CD14-positive monocyte (primary cell): ENCODE measurements around the gene ELF1. TPM values are rescaled to one million over a fixed set of nuclear protein-coding genes. Genes with fewer than 3 reads are reported as not detected.

Source experiments
- DNase-seq, 3 donors: peaks; one replicate each; pipeline ENCODE4 v3.0.0-alpha.2; 2011 to 2022
- H2AFZ ChIP-seq: 2 replicates; pipeline ENCODE4 v1.6.0; 2012; ENCODE audit warnings: mild to moderate bottlenecking, low read depth, low read length, inconsistent platforms; ENCODE audit not compliant: insufficient read depth, poor library complexity, severe bottlenecking
- H3K27ac ChIP-seq, 2 donors: 1 replicate in 1 of 2; 2 replicates in 1 of 2; pipeline ENCODE4 v1.5.1; 2012 to 2013; ENCODE audit warnings: low read length in 2 of 2, control low read depth in 1 of 2, inconsistent platforms in 1 of 2, low read depth in 1 of 2, mild to moderate bottlenecking in 1 of 2
- H3K27me3 ChIP-seq, 2 donors: one replicate each; pipeline versions ENCODE4 v1.6.0 to v1.6.1; 2011 to 2013; ENCODE audit warnings: low read length in 2 of 2; ENCODE audit not compliant: control insufficient read depth in 2 of 2, insufficient read depth in 2 of 2
- H3K36me3 ChIP-seq, 2 donors: replicated peaks in 1 of 2; 1 replicate in 1 of 2; 2 replicates in 1 of 2; pipeline versions ENCODE4 v1.5.1 to v1.6.1; 2012 to 2013; ENCODE audit warnings: low read length in 2 of 2, control low read depth in 1 of 2, inconsistent platforms in 1 of 2, mild to moderate bottlenecking in 1 of 2; ENCODE audit not compliant: insufficient read depth in 2 of 2, control insufficient read depth in 1 of 2
- H3K4me1 ChIP-seq, 2 donors: 1 replicate in 1 of 2; 2 replicates in 1 of 2; pipeline versions ENCODE4 v1.5.1 to v1.6.1; 2012 to 2013; ENCODE audit warnings: low read length in 2 of 2, control low read depth in 1 of 2, inconsistent platforms in 1 of 2, mild to moderate bottlenecking in 1 of 2, moderate library complexity in 1 of 2; ENCODE audit not compliant: insufficient read depth in 2 of 2, control insufficient read depth in 1 of 2
- H3K4me2 ChIP-seq: replicated peaks from 2 replicates; pipeline ENCODE3; 2012; ENCODE audit warnings: low read length, moderate library complexity, mild to moderate bottlenecking; ENCODE audit not compliant: poor library complexity, severe bottlenecking; ENCODE audit errors: extremely low read depth
- H3K4me3 ChIP-seq, 3 experiments: fragments of 200-600 bp in 1 of 3; sonication (generic) in 1 of 3; replicated peaks in 1 of 3; 1 replicate in 2 of 3; 2 replicates in 1 of 3; pipeline ENCODE4 v1.5.1; 2011 to 2013; ENCODE audit warnings: low read length in 3 of 3, mild to moderate bottlenecking in 3 of 3, control low read depth in 2 of 3, low read depth in 2 of 3, inconsistent platforms in 1 of 3, moderate library complexity in 1 of 3
- H3K79me2 ChIP-seq: 2 replicates; pipeline ENCODE4 v1.6.0; 2012; ENCODE audit warnings: mild to moderate bottlenecking, control low read depth, inconsistent platforms, low read length, moderate library complexity; ENCODE audit not compliant: insufficient read depth
- H3K9ac ChIP-seq: 2 replicates; pipeline ENCODE4 v1.6.0; 2017; ENCODE audit warnings: low read length, mild to moderate bottlenecking; ENCODE audit not compliant: insufficient read depth, poor library complexity, severe bottlenecking
- H3K9me3 ChIP-seq, 2 donors: replicated peaks in 1 of 2; 1 replicate in 1 of 2; 2 replicates in 1 of 2; pipeline versions ENCODE4 v1.5.1 to v1.6.1; 2012 to 2013; ENCODE audit warnings: low read length in 2 of 2, control low read depth in 1 of 2; ENCODE audit not compliant: control insufficient read depth in 1 of 2, insufficient read depth in 1 of 2
- H4K20me1 ChIP-seq: 2 replicates; pipeline ENCODE4 v1.6.0; 2012; ENCODE audit warnings: mild to moderate bottlenecking, low read length, control low read depth, moderate library complexity; ENCODE audit not compliant: insufficient read depth
- H3K27ac Mint-ChIP-seq, 7 donors: one replicate each; pipeline ENCODE4 v1.8.0; 2020; ENCODE audit warnings: mild to moderate bottlenecking in 7 of 7, mixed read lengths in 7 of 7, moderate library complexity in 6 of 7, inconsistent platforms in 2 of 7
- H3K27me3 Mint-ChIP-seq, 3 donors: one replicate each; pipeline ENCODE4 v1.8.0; 2021 to 2022; ENCODE audit warnings: low read depth in 3 of 3, mild to moderate bottlenecking in 3 of 3, mixed read lengths in 3 of 3, moderate library complexity in 3 of 3, inconsistent platforms in 1 of 3
- H3K36me3 Mint-ChIP-seq, 2 donors: one replicate each; pipeline ENCODE4 v1.8.0; 2020; ENCODE audit warnings: mixed read lengths in 2 of 2, inconsistent platforms in 1 of 2, mild to moderate bottlenecking in 1 of 2
- H3K4me1 Mint-ChIP-seq: one replicate; pipeline ENCODE4 v1.8.0; 2020; ENCODE audit warnings: mild to moderate bottlenecking, mixed read lengths
- H3K4me3 Mint-ChIP-seq, 2 donors: one replicate each; pipeline ENCODE4 v1.8.0; 2020; ENCODE audit warnings: mild to moderate bottlenecking in 2 of 2, mixed read lengths in 2 of 2, moderate library complexity in 1 of 2
- H3K9me3 Mint-ChIP-seq, 7 donors: one replicate each; pipeline ENCODE4 v1.8.0; 2020 to 2022; ENCODE audit warnings: mixed read lengths in 7 of 7, mild to moderate bottlenecking in 6 of 7, moderate library complexity in 6 of 7, inconsistent platforms in 2 of 7
- WGBS: methylation state at CpG from one replicate; pipeline ENCODE4 v1.1.5; 2013; ENCODE audit warnings: missing lambda C conversion rate; ENCODE audit not compliant: insufficient coverage; 5-methylcytosine and 5-hydroxymethylcytosine counted together
- intact Hi-C, 2 donors: fragments of 100-400 bp; cut with micrococcal nuclease; formaldehyde crosslinking; loops; one replicate each; pipeline versions ENCODE4 v1.15.0 to v1.15.1; 2023
- polyA plus RNA-seq, 3 donors: library from polyadenylated mRNA; depleted of rRNA in 1 of 3; unstranded in 2 of 3; stranded (reverse) in 1 of 3; fragments of 300-500 nt in 2 of 3; fragments of >200 nt in 1 of 3; fragmentation: Illumina TruSeq in 2 of 3; gene quantifications; 1 replicate in 2 of 3; 2 replicates in 1 of 3; pipeline ENCODE4 v1.2.3, GENCODE V29; 2012 to 2021
- TF ChIP-seq, protein P1 (sequence below): fragments of 200-600 bp; IDR thresholded peaks from one replicate; pipeline ENCODE4 v1.8.0; 2022; ENCODE audit warnings: antibody characterized with exemption, mild to moderate bottlenecking

ELF1 gene
- polyA plus RNA-seq, 3 donors: 63.1 to 83.3 (median 83.3) TPM

DNA sequence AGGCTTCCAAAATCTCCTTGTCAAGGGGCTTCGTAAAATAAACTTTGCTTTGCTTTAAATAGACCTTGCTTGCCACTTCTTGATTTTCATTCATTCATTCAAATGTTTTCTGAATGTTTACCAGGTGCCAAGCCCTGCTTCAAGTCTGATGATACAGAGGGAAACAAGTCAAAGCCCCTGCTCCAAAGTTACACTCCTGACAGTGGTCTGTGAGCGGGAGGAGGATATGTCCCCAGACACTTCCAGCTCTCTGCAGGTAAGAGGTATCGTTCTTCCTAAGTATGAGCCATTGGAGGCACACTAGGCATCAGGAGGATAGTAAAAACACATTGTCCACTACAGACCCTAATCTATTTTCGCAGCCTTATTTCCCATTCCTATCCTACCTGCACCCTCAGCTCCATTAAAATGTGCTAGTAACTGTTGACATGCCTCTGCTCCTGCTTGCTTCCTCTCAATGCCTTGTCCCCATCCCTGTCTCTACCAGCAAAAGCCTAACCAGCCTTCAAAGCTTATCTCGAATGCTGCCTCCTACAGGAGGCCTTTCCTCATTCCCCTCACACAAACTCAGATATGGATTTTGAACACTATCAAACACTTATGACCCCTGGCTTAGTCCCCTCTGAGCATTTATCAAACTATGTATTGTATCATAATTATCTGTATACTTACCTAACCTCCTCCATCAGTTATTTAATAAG is 36.0 kb upstream of the ELF1 start:
- Histone ChIP-seq H2AFZ (no peak overlapping the region), H3K27me3 (no peaks in the 10 kb centered on the region), H3K36me3 (no peaks in the 10 kb centered on the region), H3K27ac (peak overlapping the region in 1 of 2 donors; percentile 89), H3K4me1 (peaks cover 54 to 85% of the 10 kb centered on the region in 2 donors), H4K20me1 (peaks cover 53% of the 10 kb centered on the region), H3K79me2 (peaks cover 96% of the 10 kb centered on the region), H3K9me3 (no peaks in the 10 kb centered on the region), H3K4me3 (peak overlapping the region in 1 of 3 experiments; percentile 58), H3K4me2 (no peak overlapping the region), H3K9ac (no peak overlapping the region)
- H3K4me3 Mint-ChIP-seq: no peak overlapping the region
- 91% methylated on average over 4 of the region's 5 CpGs for WGBS
- peaks cover 0 to 2% (median 0%) of the 10 kb centered on the region in 3 donors for H3K27me3 Mint-ChIP-seq
- peak overlapping the region in 6 of 7 donors; percentile 61 to 98 (median 82) for H3K27ac Mint-ChIP-seq
- TF ChIP-seq, protein P1, sequence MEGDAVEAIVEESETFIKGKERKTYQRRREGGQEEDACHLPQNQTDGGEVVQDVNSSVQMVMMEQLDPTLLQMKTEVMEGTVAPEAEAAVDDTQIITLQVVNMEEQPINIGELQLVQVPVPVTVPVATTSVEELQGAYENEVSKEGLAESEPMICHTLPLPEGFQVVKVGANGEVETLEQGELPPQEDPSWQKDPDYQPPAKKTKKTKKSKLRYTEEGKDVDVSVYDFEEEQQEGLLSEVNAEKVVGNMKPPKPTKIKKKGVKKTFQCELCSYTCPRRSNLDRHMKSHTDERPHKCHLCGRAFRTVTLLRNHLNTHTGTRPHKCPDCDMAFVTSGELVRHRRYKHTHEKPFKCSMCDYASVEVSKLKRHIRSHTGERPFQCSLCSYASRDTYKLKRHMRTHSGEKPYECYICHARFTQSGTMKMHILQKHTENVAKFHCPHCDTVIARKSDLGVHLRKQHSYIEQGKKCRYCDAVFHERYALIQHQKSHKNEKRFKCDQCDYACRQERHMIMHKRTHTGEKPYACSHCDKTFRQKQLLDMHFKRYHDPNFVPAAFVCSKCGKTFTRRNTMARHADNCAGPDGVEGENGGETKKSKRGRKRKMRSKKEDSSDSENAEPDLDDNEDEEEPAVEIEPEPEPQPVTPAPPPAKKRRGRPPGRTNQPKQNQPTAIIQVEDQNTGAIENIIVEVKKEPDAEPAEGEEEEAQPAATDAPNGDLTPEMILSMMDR: no peak
- H3K4me1 Mint-ChIP-seq: peaks cover 69% of the 10 kb centered on the region
- no peaks in the 10 kb centered on the region for H3K9me3 Mint-ChIP-seq
- H3K36me3 Mint-ChIP-seq: peaks cover 4 to 18% of the 10 kb centered on the region in 2 donors
- DNase-seq: peak in 1 of 3 donors; percentile 37
- intact Hi-C loops: loop anchor here (5.0 to 10.0 kb wide), 2 partner anchors 38 to 50 kb away; partner anchors contain the start of gene ELF1 (in 1 of the 2)

DNA sequence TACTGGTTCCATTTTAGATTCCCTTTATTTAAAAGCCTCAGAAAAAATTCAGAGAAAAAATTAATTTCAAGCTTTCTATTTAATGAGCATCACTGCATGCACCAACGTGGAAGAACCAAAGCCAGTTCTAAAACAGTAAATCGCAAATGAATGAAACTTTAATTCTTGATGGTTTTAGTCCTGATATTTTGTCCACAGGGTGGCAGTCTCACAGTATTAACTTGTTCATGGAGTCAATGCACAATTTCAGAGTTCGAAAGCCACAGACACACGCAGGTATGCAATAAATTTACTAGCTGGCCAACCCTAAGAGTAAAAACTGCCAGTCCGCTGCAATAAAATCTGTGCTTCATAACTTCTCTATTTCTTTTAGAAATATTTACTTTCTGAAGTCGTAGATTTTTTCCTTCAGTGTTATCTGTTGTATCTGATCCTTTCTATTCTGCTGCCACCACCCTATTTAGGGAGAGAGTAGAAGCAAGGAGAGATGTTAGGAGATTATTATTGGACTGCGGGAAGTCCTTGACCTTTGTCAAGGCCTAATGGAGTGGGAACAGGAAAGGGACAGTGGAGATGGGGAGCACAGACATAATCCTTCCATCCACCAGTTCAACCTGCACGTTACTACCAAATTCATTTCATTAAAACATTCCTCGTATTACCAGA is 35.2 kb upstream of the ELF1 start:
- Histone ChIP-seq H3K36me3 (no peaks in the 10 kb centered on the region), H4K20me1 (peaks cover 52% of the 10 kb centered on the region), H3K79me2 (peaks cover 94% of the 10 kb centered on the region), H3K9ac (peak overlapping the region; percentile 59), H3K4me3 (peak overlapping the region in 1 of 3 experiments; percentile 58), H3K9me3 (no peaks in the 10 kb centered on the region), H3K27me3 (no peaks in the 10 kb centered on the region), H3K4me1 (peaks cover 57 to 87% of the 10 kb centered on the region in 2 donors), H3K4me2 (peak overlapping the region; percentile 69), H3K27ac (peak overlapping the region in 1 of 2 donors; percentile 89), H2AFZ (no peak overlapping the region)
- H3K4me1 Mint-ChIP-seq: peaks cover 70% of the 10 kb centered on the region
- H3K27ac Mint-ChIP-seq: peak overlapping the region; percentile 86 to 99 (median 98)
- peak overlapping the region in 1 of 2 donors; percentile 20 for H3K4me3 Mint-ChIP-seq
- peak in 2 of 3 donors; percentile 62 to 68 for DNase-seq
- intact Hi-C loops: loop anchor here (5.0 to 10.0 kb wide), 2 partner anchors 37 to 50 kb away; partner anchors contain the start of gene ELF1 (in 1 of the 2)
- peaks cover 4 to 18% of the 10 kb centered on the region in 2 donors for H3K36me3 Mint-ChIP-seq
- peaks cover 0 to 2% (median 0%) of the 10 kb centered on the region in 3 donors for H3K27me3 Mint-ChIP-seq
- 62% methylated on average over 3 of the region's 9 CpGs for WGBS
- peaks cover 0 to 3% (median 0%) of the 10 kb centered on the region in 7 donors for H3K9me3 Mint-ChIP-seq
- TF ChIP-seq, protein P1: peak; percentile 78
